C1 segment of cervical spinal cord (tissue), 14 donors: ENCODE measurements around the gene HK3.

Source experiments
- DNase-seq, 14 donors: peaks; one replicate each; lab custom pipeline; 2025; lab: John Stamatoyannopoulos, UW

Gene HK3

DNA sequence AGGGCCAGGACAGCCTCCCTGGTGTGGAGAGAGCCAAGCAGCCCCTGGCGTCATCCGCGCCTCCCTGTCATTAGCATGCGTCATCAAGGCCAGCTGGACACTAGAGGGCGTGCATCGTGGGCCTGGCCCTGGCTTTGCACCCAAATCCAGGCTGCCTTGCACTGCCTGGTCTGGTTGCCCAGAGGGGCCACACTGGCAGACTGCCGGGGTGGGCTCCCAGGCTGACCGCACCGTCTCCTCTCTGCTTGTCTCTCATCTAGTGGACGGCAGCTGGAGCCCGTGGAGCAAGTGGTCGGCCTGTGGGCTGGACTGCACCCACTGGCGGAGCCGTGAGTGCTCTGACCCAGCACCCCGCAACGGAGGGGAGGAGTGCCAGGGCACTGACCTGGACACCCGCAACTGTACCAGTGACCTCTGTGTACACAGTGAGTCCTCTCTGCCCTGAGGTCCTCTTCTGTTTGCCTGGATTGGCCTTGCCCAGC lies 29.0 kb downstream of the HK3 start:
- DNase-seq = peak in 3 of 14 donors; percentile 1 to 65 (median 12)

- DNase-seq = no peak
These were observed 29.5 kb downstream of the HK3 start for GRCh38 chr5:176869501-176870109.

- no peak for DNase-seq
These were observed 30.4 kb downstream of the HK3 start for GRCh38 chr5:176868731-176869130.

- no peak for DNase-seq
These were observed 31.0 kb downstream of the HK3 start for GRCh38 chr5:176868126-176868525.

DNA sequence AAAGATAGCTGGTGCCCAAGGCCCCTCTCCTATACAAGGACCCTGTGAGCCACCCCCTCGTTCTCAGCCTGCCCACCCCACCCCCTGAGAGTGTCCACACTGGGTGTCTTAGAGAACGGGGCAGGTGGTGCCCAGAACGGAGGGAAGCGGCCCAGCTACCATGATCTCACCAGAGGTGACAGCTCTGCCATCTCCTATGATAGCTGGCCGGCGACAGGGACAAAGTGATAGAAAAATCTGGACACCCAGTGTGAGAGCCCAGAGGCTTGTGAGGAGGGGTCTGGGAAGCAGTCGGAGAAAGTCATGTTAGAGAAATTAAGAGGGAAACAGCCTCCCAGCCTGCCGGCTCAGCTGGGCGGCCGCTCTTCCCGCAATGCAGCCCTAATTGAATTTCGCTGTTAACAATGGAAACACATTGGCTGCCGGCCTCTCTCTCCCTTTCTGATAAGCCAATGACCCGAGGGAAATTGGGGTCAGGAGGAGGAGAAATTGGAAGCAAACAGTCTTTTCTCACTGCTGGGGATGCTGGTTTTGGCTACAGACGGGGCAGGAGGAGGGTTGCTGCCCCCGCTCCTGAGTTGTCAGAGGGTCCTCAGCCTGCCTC lies 32.3 kb downstream of the HK3 start:
- DNase-seq = no peak

DNA sequence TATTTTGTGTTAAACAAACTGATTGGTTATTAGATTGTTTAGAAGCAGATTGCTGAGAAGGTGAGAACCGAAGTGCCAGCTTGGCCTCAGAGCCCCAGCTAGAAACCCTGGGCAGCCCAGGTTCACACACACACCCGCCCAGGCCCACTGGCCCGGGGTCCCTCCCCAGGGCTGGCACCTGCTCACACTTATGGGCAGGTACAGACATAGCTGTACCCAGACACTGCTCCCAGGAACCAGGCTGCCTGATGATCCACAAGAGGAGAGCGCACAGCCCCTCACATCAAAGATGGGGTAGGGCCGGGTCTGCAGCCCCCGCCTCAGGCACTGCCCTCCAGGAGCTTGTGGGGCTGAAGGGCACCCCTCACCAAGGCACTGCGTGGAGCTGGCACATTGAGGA lies 33.2 kb downstream of the HK3 start:
- DNase-seq = no peak

- no peak for DNase-seq
These were observed 34.4 kb downstream of the HK3 start for GRCh38 chr5:176864755-176865154.

GRCh38 chr5:176863765-176864098 lies 35.4 kb downstream of the HK3 start:
- no peak for DNase-seq

- no peak for DNase-seq
These were observed 35.9 kb downstream of the HK3 start for GRCh38 chr5:176863041-176863764.

DNA sequence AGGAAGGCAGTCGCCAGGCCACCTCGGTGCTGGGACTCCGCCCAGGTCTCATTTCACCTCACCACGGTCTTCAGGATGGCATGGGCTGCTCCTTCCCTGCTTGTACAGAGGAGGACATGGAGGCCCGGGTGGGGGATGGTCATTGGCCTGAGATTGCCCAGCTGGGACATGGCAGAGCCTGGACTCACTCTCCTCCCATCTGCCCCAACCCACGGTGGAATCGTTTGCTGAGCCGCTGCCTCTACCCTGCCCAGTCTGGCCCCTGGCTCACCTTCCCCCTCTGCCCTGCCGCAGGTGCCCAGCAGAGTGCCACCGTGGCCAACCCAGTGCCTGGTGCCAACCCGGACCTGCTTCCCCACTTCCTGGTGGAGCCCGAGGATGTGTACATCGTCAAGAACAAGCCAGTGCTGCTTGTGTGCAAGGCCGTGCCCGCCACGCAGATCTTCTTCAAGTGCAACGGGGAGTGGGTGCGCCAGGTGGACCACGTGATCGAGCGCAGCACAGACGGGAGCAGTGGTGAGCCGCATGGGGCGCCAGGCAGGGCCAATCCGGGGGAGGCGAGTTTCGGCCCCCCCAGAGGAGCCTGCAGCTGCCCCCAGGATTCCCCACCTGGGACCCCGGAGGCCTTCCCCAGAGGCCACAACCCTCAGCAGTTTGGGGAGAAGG lies 36.7 kb downstream of the HK3 start:
- DNase-seq = no peak

DNA sequence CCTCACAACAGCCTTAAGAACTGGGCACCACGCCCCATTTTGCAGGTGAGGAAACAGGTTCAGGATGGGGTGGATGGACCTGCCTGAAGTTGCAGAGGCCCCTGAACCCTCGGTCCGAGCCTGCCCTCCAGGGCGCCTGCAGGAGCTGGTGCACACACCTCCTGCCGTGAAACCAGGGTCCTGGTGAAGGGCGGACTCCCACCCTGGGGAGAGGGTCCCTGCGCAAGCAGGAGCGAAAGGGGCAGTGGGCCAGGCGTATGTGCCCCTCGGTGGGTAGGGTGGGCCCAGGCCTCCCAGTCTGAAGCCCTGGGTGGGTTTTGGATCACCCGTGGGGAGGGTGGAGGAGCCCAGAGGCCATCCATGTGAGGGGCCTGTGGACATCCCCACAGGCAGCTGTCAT lies 37.9 kb downstream of the HK3 start:
- no peak for DNase-seq

- no peak for DNase-seq
These were observed 38.8 kb downstream of the HK3 start for GRCh38 chr5:176860381-176860780.

DNA sequence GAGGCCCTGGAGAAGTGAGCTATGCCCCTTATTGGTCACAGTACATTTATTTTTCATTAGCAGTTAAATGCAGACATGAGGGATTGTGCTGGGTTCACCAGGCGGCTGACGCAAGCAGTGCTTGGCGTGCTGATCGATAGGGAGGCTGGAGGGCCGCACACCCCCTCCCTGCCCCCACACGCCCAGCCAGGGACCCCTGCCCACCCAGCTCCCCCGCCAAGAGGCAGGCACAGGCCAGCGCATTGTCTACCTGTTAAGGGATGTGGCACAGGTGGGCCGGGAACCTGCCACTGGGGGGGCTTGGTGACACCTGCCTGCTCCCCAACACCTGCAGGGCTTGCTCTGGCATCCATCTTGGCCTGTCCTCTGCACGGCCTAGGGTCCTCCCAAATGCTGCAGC lies 39.2 kb downstream of the HK3 start:
- no peak for DNase-seq

DNA sequence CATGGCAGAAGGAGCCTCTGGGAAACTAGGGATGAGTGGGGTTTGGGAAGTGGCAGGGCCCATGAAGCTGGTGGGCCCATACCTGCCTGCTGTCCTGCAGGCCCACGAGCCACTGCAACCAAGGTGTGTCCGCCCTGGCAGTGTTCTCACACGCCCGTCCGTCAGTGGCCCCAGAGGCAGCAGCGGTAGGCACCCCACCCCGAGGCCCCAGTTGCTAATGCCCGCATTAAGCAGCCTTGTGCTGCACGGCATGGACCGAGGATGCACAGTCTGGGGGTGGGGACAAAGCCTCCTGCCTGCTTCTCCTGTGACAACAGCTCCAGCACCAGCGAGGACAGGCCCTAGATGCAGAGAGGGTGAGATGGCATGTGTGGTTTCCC lies 41.3 kb downstream of the HK3 start:
- DNase-seq = no peak

- DNase-seq = no peak
These were observed 41.8 kb downstream of the HK3 start for GRCh38 chr5:176857216-176857893.

DNA sequence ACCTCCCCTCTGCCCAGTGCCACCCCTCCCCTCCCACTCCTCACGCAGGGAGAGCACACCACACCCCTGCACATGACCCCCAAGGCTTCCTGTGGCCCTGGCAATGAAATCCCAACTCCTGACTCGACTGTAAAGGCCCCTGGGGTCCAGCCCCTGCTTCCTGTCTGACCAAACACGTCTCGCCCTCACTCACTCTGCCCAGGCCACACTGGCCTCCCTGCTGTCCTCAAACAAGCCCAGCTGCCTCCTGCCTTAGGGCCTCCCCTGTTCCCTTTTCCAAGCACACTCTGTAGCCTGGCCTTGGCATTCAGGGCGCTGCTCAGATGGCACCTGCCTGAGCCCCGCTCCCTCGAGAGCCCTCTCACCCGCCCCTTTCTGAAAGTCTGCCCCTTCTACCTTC lies 42.4 kb downstream of the HK3 start:
- no peak for DNase-seq

DNA sequence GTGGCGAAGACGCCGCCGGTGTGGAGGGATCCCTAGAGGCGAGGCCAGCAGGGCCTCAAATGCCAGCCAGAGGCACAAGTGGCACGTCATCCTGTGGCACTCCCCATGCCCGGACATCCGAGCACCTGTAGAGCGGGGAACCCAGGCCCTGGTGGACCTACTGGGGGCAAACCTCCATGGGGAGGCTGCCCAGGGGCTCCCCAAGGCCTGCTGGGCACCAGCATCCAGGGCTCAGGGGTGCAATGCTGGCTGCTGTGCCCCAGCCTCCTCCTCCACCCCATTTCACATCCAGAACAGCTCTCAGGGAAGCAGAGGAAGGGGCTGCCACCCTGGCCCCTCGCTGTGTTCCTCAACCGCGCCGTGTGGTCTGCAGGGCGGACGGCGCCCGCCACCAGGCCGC lies 43.5 kb downstream of the HK3 start:
- DNase-seq = no peak

DNA sequence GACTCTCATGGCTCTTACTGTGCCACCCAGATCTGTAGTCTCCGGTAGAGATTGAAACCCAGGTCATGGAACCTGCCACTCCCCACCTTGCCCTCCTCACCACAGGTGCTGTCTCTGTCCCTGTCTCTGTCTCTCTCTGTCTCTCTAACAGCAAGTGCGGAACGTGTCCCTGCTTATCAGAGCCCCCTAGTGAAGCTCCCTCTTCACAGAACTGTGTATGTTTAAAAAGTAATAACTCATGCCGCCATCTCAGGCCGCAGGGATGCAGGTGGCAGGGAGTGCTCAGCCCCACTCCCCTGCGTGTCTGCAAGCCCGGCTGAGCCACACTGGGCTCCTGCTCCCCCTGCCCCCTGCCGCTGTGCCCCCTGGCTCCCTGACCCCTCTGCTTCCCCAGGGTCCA lies 45.0 kb downstream of the HK3 start:
- no peak for DNase-seq

DNA sequence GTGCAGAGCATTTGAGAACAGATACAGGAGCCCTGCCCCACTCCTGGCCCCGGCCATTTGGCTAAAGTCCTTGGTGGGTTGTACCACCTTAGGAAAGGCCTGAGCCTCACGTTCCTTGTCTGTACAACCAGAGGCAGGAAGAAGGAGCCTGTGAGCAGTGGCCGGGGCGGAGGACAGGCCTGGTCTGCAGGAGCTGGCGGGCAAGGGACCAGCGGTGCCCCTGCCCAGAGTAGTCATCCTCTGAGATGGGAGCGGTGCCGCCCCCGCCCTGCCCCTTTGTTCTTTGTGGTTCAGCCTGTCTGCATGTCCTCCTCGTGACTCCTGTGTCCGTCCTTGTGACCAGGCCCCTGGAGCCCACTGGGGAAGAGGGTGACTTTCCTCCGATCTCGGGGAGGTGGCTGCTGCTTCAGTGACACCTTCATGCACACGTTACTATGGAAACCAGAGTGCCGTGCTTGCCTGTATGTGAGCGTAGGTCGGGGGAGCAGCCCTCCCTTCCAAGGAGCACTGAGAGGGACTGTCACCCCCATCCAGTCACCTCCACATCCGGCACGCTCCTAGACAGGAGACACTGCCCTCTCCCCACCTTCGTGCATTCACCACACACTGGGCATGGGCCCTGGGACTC lies 45.9 kb downstream of the HK3 start:
- no peak for DNase-seq

DNA sequence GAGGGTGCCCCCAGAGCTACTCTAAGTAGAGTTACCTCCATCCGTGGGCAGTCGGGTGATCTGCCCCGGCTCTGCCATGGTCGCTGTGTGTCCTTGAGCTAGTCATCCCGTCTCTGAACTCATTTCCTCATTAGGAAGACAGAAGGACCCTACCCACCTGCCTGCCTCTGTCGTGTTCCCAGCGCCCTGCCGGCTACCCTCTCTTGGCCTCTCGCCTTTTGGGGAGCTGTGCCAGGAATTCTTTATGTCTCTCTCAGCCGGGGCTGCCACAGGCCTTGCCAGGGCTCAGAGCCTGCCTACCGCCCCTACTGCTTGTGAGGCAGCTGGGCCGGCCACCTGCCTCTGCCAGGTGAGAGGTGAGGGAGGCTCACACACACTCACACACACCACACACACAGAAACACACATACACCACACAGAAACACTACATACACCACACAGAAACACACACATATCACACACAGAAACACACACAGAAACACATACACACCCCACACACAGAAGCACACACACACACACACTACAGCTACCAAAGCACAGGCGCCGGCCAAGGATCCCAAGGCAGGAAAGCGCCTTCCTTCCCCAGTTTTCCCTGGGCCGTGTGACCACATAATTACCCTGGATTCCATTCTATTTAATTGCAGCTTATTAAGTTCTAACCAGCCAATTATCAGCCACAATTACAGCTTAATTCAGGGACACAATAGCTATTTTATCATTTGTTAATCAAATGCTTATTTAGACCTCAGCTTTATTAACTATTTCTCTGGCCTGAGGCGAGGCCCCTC lies 47.1 kb downstream of the HK3 start:
- DNase-seq = peak in 1 of 14 donors; percentile 82

DNA sequence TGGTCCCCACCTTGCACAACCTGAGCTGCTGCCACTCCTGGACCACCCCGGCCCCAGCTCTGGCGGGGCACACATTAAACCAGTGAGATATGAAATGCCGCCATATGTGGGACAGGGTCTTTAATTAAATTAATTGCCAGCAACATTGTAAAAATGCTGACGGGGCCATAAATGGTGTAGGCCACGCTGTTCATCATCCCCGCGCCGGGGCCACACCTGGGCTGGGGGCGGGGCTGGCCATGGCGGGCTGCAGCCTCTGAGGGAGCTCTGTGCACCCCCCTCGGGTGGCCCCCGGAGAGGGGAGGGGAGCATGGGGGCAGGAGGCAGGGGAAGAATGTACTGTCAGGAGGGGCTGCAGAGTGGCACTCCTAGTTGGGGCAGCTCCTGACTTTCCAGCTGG lies 47.8 kb downstream of the HK3 start:
- no peak for DNase-seq
